ENCODE measurements around the gene ANKRD49.

ANKRD49 gene

GRCh38 chr11:94525546-94526324 lies 32.0 kb downstream of the ANKRD49 start:
- H3K4me3 Mint-ChIP-seq = no peak overlapping the region
- H3K9me3 Mint-ChIP-seq = no peaks in the 10 kb centered on the region
- ATAC-seq (no peak), DNase-seq (no peak)
- H3K27me3 Mint-ChIP-seq = peaks cover 31% of the 10 kb centered on the region
- no peak overlapping the region for H3K27ac Mint-ChIP-seq
- no peaks in the 10 kb centered on the region for H3K4me1 Mint-ChIP-seq

GRCh38 chr11:94526645-94527438 lies 33.1 kb downstream of the ANKRD49 start:
- Mint-ChIP-seq H3K27ac (no peak overlapping the region), H3K4me3 (no peak overlapping the region), H3K4me1 (no peaks in the 10 kb centered on the region), H3K9me3 (no peaks in the 10 kb centered on the region), H3K27me3 (peaks cover 32% of the 10 kb centered on the region)
- DNase-seq = no peak
- ATAC-seq = no peak

GRCh38 chr11:94528551-94528950 lies 34.8 kb downstream of the ANKRD49 start:
- Mint-ChIP-seq H3K27me3 (peaks cover 27% of the 10 kb centered on the region), H3K27ac (no peak overlapping the region), H3K4me1 (peaks cover under 1% of the 10 kb centered on the region), H3K4me3 (no peak overlapping the region), H3K9me3 (no peaks in the 10 kb centered on the region)
- no peak for DNase-seq
- ATAC-seq = no peak

- Mint-ChIP-seq H3K27me3 (peaks cover 24% of the 10 kb centered on the region), H3K4me3 (no peak overlapping the region), H3K9me3 (no peaks in the 10 kb centered on the region), H3K4me1 (peaks cover 10% of the 10 kb centered on the region), H3K27ac (no peak overlapping the region)
- DNase-seq (no peak), ATAC-seq (no peak)
Measured at GRCh38 chr11:94532211-94532610, 38.4 kb downstream of the ANKRD49 start.

GRCh38 chr11:94533206-94533605 lies 39.4 kb downstream of the ANKRD49 start:
- H3K27me3 Mint-ChIP-seq = peaks cover 23% of the 10 kb centered on the region
- H3K4me3 Mint-ChIP-seq = no peak overlapping the region
- H3K4me1 Mint-ChIP-seq = peaks cover 10% of the 10 kb centered on the region
- ATAC-seq = no peak
- DNase-seq = no peak
- H3K27ac Mint-ChIP-seq = peak overlapping the region in 1 of 2 donors; percentile 5
- no peaks in the 10 kb centered on the region for H3K9me3 Mint-ChIP-seq

GRCh38 chr11:94533696-94534630 lies 40.2 kb downstream of the ANKRD49 start:
- Mint-ChIP-seq H3K27ac (peak overlapping the region in 1 of 2 donors; percentile 88), H3K9me3 (no peaks in the 10 kb centered on the region), H3K4me1 (peaks cover 10% of the 10 kb centered on the region), H3K4me3 (no peak overlapping the region), H3K27me3 (peaks cover 23% of the 10 kb centered on the region)
- DNase-seq (no peak), ATAC-seq (no peak)

- H3K4me3 Mint-ChIP-seq = no peak overlapping the region
- peaks cover 10% of the 10 kb centered on the region for H3K4me1 Mint-ChIP-seq
- ATAC-seq (no peak), DNase-seq (no peak)
- no peak overlapping the region for H3K27ac Mint-ChIP-seq
- H3K27me3 Mint-ChIP-seq = peaks cover 17% of the 10 kb centered on the region
- H3K9me3 Mint-ChIP-seq = no peaks in the 10 kb centered on the region
Measured at GRCh38 chr11:94536386-94536785, 42.6 kb downstream of the ANKRD49 start.

- no peak overlapping the region for H3K27ac Mint-ChIP-seq
- ATAC-seq (no peak), DNase-seq (no peak)
- H3K4me1 Mint-ChIP-seq = peaks cover 10% of the 10 kb centered on the region
- H3K4me3 Mint-ChIP-seq = no peak overlapping the region
- H3K9me3 Mint-ChIP-seq = no peaks in the 10 kb centered on the region
- peaks cover 17% of the 10 kb centered on the region for H3K27me3 Mint-ChIP-seq
Measured at GRCh38 chr11:94537031-94537600, 43.3 kb downstream of the ANKRD49 start.

GRCh38 chr11:94539420-94539819 lies 45.6 kb downstream of the ANKRD49 start:
- Mint-ChIP-seq H3K9me3 (no peaks in the 10 kb centered on the region), H3K27ac (no peak overlapping the region), H3K27me3 (peaks cover 9% of the 10 kb centered on the region), H3K4me3 (no peak overlapping the region), H3K4me1 (peaks cover 9% of the 10 kb centered on the region)
- ATAC-seq (no peak), DNase-seq (no peak)

- no peaks in the 10 kb centered on the region for H3K9me3 Mint-ChIP-seq
- H3K4me3 Mint-ChIP-seq = peak within 1 kb of the TSS; percentile 97 to 98
- H3K4me1 Mint-ChIP-seq = peaks cover 37% of the 10 kb centered on the region
- ATAC-seq (peak; percentile 85), DNase-seq (peak; percentile 79 to 84)
- H3K27ac Mint-ChIP-seq = peak within 1 kb of the TSS; percentile 99 to 100
- no peaks in the 10 kb centered on the region for H3K27me3 Mint-ChIP-seq
Measured at GRCh38 chr11:94543695-94544645, 50.2 kb downstream of the ANKRD49 start, which contains the start of gene FUT4. Gene FUT4, plus strand, starts transcription at chr11:94543921. Its CDS starts 213 bp downstream, at chr11:94544134.

- DNase-seq (peak in 1 of 2 donors; percentile 34), ATAC-seq (peak; percentile 27)
- Mint-ChIP-seq H3K27ac (peak overlapping the region; percentile 89 to 92), H3K27me3 (no peaks in the 10 kb centered on the region), H3K4me1 (peaks cover 37% of the 10 kb centered on the region), H3K9me3 (no peaks in the 10 kb centered on the region), H3K4me3 (peak overlapping the region; percentile 82 to 98)
Measured at GRCh38 chr11:94544646-94545263, 51.0 kb downstream of the ANKRD49 start.

GRCh38 chr11:94545264-94546161 lies 51.7 kb downstream of the ANKRD49 start:
- Mint-ChIP-seq H3K4me3 (peak overlapping the region; percentile 82 to 98), H3K27ac (peak overlapping the region; percentile 92 to 94), H3K27me3 (no peaks in the 10 kb centered on the region), H3K9me3 (no peaks in the 10 kb centered on the region), H3K4me1 (peaks cover 37% of the 10 kb centered on the region)
- no peak for ATAC-seq
- no peak for DNase-seq

GRCh38 chr11:94546162-94546470 lies 52.3 kb downstream of the ANKRD49 start:
- Mint-ChIP-seq H3K4me1 (peaks cover 37% of the 10 kb centered on the region), H3K27ac (no peak overlapping the region), H3K27me3 (no peaks in the 10 kb centered on the region), H3K4me3 (peak overlapping the region; percentile 82 to 98), H3K9me3 (no peaks in the 10 kb centered on the region)
- no peak for DNase-seq
- no peak for ATAC-seq
